HG02870 (cell line): ENCODE results near the gene ADISSP.

Source experiments
- ATAC-seq: cut with Tn5 transposase; IDR thresholded peaks from one replicate; pipeline ENCODE4 v1.9.1; 2021; ENCODE audit warnings: mild to moderate bottlenecking, moderate library complexity; ENCODE audit not compliant: unreplicated experiment

ADISSP gene

GRCh38 chr20:3755814-3756480 lies 11.6 kb downstream of the ADISSP start:
- no peak for ATAC-seq

GRCh38 chr20:3755269-3755668 lies 12.3 kb downstream of the ADISSP start:
- ATAC-seq: no peak

GRCh38 chr20:3754276-3754630 lies 13.3 kb downstream of the ADISSP start:
- ATAC-seq: no peak

- ATAC-seq: no peak
Observed at GRCh38 chr20:3753501-3754275, 13.9 kb downstream of the ADISSP start.

GRCh38 chr20:3753098-3753497 lies 14.5 kb downstream of the ADISSP start:
- no peak for ATAC-seq

GRCh38 chr20:3752386-3752759 lies 15.2 kb downstream of the ADISSP start:
- no peak for ATAC-seq

- no peak for ATAC-seq
Observed at GRCh38 chr20:3751675-3752385, 15.7 kb downstream of the ADISSP start.

GRCh38 chr20:3751305-3751674 lies 16.3 kb downstream of the ADISSP start:
- no peak for ATAC-seq

GRCh38 chr20:3749689-3750531 lies 17.6 kb downstream of the ADISSP start:
- no peak for ATAC-seq

- no peak for ATAC-seq
Observed at GRCh38 chr20:3749087-3749688, 18.4 kb downstream of the ADISSP start.

- no peak for ATAC-seq
Observed at GRCh38 chr20:3748073-3748472, 19.5 kb downstream of the ADISSP start.

GRCh38 chr20:3747471-3747870 lies 20.1 kb downstream of the ADISSP start:
- no peak for ATAC-seq

- ATAC-seq: no peak
Observed at GRCh38 chr20:3745686-3746173, 21.8 kb downstream of the ADISSP start.

- ATAC-seq: no peak
Observed at GRCh38 chr20:3744806-3745685, 22.5 kb downstream of the ADISSP start.

- no peak for ATAC-seq
Observed at GRCh38 chr20:3744037-3744436, 23.5 kb downstream of the ADISSP start.

GRCh38 chr20:3743251-3743650 lies 24.3 kb downstream of the ADISSP start:
- no peak for ATAC-seq

- no peak for ATAC-seq
Observed at GRCh38 chr20:3741836-3742458, 25.6 kb downstream of the ADISSP start.

- no peak for ATAC-seq
Observed at GRCh38 chr20:3740615-3741301, 26.8 kb downstream of the ADISSP start.
